Hippocampal formation (tissue), 2 donors: ENCODE results near the gene GRIK3.

Experiments used
- DNase-seq, 2 donors: peaks; one replicate each; lab custom pipeline; 2025; lab: John Stamatoyannopoulos, UW

GRIK3 gene

GRCh38 chr1:36857754-36858153, 176.6 kb downstream of the GRIK3 start:
- DNase-seq: no peak

DNA sequence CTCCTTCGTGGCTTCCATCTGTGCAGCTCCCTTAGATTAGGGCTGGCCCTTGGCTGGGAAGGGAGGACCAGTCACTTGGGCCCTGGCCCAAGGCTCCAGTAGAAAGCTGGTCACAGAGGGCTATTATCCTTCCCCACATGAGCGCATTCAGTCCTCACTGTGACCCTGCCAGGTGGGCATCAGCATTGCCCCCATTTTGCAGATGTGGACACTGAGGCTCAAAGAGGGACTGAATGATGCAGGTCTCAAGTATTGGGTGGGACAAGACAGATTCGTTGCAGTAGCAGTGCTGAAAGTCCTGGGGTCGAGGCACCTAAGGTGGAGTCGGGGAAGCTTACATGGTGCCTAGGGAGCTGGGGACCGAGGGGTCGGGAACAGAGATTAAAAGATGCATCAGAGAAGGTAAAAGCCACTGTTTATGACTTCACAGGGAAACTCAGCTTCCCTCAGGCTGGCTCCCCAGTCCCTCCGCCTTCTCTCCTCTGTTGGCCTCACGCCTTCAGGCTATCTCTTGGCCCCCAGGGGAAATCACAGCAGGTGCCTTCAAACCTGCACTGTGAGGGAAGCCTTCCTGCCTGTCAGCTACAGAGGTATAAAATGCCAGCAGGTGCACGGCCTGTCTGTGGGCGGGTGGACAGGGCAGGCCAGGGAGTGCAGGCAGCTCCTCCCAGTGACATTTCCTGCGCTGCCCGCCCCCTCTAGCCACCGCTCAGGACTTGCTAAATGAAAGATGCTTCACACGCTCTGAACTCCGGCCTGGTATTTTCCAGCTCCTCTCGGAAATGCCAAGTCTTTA, 178.4 kb downstream of the GRIK3 start:
- DNase-seq: no peak

GRCh38 chr1:36853638-36854037, 180.7 kb downstream of the GRIK3 start:
- DNase-seq: no peak

DNA sequence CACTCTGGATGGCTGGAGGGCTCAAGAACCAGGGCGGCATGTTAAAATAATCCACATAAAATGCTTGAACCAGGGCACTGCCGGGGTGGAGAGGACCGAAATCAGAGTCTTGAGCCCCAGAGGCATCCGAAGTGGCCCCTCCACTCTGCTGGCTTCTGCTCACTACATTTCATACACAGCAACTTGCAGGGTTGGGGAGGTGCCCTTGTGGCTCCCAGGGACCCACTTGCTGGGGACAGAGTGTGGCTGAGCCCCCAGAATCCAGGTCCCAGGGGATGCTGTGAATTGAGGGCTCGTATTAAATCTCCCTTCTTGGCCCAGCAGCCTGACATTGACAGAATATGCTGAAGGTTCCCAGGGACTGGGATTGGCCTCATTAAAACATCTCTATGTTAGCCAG, 181.7 kb downstream of the GRIK3 start:
- no peak for DNase-seq

- DNase-seq: no peak
These were observed 182.7 kb downstream of the GRIK3 start for GRCh38 chr1:36851595-36851994.

DNA sequence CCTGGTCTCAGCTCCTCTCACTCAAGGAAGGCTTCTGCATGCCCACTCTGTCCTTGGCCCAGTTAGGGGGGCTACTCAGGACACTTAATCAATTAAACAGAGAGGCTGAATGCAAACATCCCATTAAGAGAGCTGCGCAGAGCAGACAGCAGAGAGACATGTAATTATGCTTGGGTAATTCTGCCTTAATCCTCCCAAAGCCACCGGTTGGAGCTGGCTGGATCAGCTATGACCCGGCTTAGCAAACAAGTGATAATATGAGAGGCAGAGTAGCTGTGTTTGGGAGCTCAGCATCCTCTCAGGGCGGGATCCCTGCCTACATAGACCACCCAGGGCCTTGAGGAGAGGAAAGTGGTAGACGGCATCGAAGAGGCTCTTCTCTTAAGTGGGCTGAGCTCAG, 183.2 kb downstream of the GRIK3 start:
- DNase-seq: no peak

DNA sequence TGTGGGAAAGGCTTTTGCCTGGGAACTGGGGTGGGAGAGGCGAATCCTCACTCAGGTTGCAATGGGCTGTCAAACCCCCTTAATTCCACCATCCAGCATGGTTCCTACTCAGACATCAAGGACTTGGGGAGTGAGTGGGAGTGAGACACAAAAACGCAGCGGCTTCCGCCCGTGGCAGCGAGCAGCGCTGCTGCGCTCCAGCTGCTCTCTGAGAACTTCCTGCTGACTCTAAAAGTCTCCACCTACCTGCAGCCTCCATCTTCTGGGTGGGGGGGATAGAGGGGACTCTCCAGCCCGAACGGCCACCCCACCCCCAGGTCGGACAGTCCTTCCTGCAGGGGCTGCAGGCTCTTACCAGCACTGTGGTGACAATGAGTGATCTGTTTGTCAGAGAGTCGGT, 184.4 kb downstream of the GRIK3 start:
- DNase-seq: no peak

DNA sequence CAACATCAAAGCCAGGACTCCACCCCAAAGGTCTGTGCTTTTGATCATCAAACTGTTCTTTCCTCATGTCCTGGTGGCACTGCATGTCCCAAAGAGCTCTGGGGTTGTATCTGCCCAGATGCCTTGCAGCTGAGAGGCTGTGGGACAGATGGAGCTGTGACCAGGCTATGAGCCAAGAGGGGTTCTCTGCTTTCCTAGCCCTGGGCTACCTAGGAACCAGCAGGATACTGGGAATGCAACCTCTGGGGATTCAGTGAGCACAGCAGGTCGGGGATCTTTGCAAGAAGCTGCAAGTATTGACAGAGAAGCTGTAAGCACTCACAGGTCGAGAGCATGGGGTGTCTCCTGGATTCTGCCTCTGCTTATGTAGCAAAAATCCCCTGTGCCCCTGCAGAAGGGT, 186.6 kb downstream of the GRIK3 start:
- no peak for DNase-seq

DNA sequence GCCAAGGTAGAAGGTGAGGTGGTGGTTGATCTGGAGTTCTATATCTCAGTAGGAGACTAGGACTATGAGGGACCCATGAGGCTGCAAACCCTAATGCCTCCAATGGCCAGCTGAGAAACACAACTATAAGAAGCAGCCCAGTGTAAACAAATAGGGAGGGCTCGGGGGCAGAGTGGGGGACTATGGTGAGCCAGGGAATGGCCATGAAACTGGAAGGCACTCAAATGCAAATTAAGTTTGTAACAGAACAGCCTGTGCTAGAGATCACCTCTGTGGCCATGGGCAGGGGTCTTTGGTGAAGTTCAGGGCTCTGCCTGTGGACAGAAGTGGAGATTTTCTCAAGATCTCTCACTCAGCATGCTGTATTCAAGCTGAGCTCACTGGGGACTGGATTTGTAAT, 187.1 kb downstream of the GRIK3 start:
- DNase-seq: no peak

- no peak for DNase-seq
These were observed 188.0 kb downstream of the GRIK3 start for GRCh38 chr1:36846357-36846756.

DNA sequence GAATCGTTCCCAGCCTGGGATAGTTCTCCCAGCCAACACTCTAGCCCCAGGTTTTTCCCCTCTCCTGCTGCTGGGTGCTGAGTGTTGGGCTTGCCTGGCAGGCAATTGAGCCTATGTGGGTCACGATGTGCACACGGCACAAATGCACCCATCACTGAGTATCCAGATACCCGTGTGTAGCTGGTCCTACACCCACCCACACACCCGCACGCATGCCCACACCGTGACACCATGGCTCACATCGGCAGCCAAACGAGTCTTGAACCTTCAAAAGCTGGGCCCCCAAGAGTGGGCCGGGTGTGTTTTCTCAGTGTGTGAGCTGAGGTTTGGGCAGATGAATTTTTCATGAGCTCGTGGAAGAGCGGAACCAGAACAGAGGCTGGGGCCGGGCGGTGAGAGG, 188.5 kb downstream of the GRIK3 start:
- DNase-seq: no peak

DNA sequence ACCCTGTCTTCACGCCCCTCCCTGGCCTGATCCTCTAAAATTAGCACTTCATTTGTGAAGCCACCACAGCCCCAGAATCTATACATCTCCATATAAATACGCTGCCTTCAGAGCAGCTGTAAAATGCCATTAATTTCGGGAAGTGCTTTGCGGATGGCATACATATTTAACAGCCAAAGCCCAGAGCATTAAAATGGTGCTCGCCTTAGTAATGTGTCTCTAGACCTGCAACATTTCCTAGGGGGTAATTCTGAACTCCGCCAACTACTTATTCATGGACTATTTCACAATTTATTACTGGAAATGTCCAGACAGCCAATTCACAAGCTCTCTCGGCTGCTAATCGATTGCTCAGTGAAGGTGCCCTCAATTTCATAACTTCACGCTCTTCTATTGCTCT, 189.4 kb downstream of the GRIK3 start:
- DNase-seq: no peak

GRCh38 chr1:36843906-36844610, 190.3 kb downstream of the GRIK3 start:
- DNase-seq: no peak

DNA sequence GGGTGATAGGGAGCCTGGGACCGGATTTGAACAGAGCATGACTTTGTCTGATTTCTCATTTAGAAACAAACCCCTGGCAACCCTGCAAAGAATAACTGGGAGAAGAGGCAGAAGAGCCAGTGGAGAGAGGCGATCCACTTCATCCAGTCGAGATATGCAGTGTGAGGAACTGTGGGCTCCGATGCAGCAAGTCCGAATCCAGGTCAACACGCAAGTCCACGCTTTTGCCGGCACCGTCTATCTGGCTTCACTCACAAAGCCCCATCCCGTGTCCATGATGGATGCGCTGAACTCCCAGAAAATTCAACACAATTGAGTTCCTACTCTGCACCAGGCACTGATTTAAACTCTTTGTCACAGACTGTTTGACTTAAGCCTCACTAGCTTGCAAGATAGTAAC, 191.3 kb downstream of the GRIK3 start:
- no peak for DNase-seq

- DNase-seq: no peak
These were observed 191.9 kb downstream of the GRIK3 start for GRCh38 chr1:36842448-36842847.

- no peak for DNase-seq
These were observed 194.8 kb downstream of the GRIK3 start for GRCh38 chr1:36839485-36839884.

DNA sequence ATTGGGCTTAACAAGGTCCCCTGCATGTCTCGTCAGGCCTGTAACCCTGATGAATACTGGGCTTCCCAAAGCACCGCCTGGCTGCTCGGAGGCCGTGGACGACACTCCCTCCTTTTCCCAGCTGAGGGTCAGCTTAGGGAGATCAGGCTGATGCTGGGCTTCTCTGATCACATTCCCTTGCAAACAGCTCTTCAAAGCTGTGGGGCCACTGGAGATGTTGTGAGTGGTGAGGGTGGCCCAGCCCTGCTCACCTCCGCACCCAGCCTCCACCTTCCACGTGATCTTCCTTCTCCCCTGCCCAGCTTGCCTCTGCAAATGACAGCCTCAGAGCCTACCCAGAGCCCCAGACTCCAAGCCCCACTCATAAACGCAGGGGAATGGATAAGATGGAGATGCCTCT, 195.4 kb downstream of the GRIK3 start:
- no peak for DNase-seq

DNA sequence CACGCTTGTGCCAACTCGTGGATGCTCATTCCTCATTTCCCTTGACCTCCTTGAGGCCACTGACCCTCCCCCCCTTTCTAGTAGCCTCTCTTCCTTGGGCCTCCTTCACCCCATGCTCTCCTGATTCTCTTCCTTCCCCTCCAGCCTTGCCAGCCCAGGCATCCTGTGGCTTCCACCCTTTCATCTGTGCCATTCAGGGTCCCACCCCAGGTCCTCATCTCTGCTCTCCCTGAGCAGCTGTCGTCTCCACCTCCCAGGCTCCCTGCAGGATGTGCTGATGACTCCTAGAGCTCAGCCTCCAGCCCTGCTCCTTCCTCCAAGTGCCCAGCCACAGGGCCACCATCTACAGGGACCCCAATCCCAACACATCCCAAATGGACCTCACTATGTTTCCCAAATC, 197.4 kb downstream of the GRIK3 start:
- no peak for DNase-seq

- no peak for DNase-seq
These were observed 198.0 kb downstream of the GRIK3 start for GRCh38 chr1:36836196-36836883.

DNA sequence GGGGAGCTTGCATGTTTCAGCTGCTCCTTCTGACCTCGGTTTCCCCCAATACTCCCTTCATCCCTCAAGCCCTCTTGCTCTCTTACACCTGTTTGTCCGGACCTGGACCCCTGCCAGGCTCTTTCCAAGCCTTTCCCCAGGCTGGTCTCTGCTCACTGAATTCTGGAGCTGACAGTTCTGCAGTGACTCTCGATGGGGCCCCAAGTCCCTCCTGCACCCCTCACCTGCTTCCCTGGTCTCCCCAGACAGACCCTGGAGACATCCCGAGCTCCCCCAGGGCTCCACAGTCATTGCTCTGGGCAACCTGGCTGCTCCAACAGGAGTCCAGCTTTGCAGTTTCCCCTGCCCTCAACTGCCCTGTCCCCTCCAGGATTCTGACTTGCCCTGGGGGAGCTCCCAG, 198.6 kb downstream of the GRIK3 start:
- DNase-seq: no peak

- DNase-seq: no peak
These were observed 199.2 kb downstream of the GRIK3 start for GRCh38 chr1:36835017-36835695.

- no peak for DNase-seq
These were observed 199.7 kb downstream of the GRIK3 start for GRCh38 chr1:36834586-36834985.
